NCI-H526 (cell line): ENCODE measurements around the gene CLASP1.

ENCODE experiments used
- DNase-seq, 2 experiments: peaks; one replicate each; lab custom pipeline; 2025; lab: John Stamatoyannopoulos, UW

CLASP1 gene

DNA sequence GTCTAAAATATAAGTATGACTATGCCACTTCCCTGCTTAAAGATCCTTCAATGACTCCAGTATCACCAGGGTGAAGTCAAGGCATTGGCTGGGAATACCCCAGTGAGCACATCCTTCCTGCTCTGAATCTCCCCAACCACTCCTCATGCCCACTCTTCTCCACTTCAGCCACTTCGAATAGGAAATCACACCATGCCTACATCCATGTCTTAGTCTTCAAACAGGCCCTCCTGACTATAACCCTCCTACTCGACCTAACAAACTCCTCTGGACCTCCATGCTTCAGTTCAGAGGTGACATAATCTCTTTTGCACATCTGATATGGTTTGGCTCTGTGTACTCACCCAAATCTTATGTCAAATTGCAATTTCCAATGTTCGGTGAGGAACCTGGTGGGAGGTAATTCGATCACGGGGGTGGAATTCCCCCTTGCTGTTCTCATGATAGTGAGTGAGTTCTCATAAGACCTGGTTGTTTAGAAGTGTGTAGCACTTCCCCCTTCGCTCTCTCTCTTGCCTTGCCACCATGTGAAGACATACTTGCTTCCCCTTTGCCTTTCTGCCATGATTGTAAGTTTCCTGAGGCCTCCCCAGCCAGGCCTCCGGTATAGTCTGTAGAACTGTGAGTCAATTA is 276.4 kb downstream of the CLASP1 start:
- DNase-seq: peak; percentile 14 to 16

DNA sequence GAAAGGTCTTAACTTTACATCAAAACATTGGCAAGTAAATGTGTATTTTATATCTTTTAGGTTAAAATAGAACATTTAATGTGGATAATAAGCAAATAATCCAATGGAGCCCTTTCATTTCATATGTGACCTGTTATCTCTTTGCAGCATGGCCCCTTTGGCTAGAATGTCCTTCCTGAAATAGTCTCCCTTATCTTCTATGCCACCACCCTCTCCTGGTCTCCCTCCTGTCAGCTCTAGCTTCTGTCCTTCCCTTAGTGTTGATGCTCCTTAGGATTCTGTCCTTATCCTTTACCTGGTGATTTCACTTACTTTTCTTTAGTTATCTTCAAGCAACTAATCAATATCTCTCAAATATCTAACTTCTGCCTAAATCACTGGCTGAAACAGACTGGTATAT is 277.2 kb downstream of the CLASP1 start:
- DNase-seq: no peak

DNA sequence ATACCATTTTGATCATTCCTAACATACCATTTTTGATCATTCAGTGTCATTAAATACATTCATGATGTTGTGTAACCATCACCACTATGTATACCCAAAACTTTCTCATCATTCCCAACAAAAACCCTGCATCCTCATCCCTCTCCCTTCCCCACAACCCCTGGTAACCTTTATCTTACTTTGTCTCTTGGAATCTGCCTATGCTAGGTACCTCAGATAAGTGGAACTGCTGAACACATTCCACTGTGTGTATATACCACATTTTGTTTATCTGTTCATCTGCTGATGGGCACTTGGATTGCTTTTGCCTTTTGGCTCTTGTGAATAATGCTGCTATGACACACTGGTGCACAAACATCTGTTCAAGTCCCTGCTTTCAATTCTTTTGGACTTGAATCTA is 280.4 kb downstream of the CLASP1 start:
- no peak for DNase-seq

DNA sequence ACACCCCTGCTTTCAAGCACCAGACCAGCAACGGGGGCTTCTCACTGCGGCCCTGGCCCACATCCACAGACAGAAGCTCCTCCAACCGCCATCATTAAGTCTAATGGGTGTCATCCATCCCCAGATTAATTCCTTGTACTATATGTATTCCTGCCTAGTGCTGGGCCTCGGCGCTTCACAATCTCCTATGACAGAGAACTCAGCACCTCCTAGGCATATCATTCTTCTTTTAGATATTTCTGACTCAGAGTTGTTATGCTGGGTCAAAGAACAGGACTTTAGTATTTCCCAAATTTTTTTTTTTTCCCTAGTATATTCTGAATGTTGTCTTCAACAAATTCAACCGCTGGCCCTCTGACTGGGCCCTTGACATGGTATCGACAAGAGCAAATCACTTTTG is 281.1 kb downstream of the CLASP1 start:
- no peak for DNase-seq

DNA sequence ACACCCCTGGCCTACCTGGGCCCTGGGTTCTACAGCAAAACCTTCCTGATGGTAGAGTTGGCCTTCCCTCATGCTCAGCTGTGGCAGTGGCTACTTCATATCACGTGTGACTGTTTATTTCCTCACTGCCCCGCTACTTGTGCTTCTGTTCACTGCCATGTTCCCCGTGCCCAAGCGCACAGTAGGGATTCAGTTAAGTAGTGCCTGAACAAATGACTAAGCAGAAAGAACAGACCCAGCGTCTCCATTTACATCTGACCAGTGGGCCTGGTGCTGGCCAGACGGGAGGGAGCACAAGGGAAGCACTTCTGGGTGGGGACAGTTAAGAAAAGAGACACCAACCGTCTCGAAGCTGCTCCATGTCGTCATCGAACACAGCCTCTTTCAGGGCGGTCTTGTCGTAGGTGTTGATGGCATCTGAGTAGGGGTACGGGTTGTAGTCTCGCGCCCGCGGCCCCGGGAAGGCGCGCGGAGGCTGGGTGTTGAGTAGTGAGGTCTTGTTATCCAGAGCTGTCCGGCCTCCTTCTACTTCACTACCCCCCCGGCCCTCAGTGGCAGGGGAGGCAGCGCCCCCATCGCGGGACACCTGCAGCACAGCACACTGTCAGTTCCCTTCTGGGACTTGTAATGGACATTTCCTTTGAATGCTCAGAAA is 281.9 kb downstream of the CLASP1 start:
- DNase-seq: no peak

DNA sequence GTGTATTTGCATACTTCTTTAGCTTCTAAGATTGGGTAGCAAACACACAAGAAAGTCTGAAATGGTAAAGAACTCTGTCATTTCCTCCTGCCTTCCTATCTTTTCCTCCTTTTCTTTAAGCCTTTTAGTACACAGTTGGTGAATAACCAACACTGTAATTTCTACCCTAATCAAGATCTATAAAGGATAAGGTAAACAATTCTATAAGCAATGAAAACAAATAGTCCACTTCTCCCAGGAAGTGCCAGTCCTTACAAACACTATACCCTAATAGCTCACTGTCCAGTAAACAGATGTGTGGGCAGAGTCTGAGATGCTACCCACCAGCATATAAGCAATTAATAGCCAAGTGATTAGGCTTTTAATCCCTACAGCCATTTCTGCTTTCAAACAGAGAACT is 283.2 kb downstream of the CLASP1 start:
- no peak for DNase-seq

DNA sequence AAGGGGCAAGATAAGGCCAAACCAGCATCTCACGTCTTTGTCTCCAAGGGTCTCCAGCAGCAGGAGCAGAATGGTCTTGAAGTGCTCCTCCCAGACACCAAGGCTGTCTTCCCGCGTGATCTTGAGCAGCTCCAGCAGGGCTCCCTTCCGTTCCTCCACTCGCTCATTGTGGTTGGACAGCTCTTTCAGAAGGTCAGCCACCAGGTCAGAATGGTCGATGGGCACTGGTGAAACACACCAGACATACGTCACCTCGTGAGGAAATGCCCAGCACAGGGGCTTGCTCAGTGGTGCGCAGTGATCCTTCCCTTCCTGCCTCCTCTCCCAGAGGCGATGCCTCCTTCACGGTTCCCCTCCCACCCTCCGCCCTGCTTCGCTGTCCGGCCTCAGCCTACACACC is 284.2 kb downstream of the CLASP1 start:
- no peak for DNase-seq

DNA sequence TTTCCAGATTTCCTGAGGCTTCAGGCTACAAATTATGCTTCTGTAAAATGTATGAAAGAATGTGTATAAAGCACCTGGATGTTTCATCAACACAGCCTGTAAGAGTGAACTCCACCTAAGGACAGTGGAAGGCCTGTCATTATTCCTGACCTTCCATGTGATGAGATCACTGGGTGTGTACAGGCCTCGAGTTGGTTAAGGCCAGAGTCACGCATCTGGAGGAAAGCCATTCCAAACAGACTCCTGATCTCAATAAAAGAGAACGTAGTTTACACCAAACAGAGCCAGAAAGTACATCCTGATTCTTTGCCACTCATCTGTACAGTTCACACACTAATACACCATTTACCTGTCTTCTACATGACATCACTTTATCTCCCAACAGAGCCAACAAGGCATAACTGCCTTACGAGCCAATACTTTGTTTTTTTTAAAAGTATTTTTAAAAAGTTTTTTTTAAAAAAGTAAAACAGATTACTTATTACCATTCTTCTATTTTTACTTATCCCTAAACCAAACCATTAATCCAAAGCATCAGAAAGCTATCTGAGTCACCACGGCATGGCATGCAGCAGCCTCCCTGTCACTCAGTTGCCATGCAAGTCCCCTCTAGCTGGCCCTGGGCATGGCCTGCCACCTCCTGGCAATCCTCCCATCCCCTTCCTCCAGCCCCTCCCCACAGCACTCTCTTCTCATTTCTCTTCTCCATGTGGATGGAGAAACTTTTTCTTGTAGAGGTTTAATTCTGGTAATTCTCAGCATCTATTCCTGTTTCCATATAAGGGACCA is 285.4 kb downstream of the CLASP1 start:
- no peak for DNase-seq

DNA sequence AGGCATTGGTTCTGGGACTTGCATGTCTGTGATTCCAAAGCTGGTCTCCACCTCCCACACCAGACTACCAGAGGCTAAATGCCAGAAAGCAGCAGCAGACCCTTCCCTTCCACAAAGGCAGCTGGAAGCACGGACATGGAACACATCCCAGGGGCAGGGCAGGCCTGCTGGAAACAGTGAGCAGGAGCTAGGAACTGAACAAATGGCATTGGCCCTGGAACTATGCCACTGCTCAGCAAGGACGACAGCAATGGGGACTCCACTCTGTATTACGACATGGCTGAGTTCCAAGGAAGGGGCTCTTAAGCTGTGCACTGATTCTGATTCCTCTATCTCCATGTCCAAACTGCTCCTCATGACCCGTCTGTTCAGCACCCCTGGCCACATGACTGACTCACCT is 286.5 kb downstream of the CLASP1 start:
- no peak for DNase-seq

DNA sequence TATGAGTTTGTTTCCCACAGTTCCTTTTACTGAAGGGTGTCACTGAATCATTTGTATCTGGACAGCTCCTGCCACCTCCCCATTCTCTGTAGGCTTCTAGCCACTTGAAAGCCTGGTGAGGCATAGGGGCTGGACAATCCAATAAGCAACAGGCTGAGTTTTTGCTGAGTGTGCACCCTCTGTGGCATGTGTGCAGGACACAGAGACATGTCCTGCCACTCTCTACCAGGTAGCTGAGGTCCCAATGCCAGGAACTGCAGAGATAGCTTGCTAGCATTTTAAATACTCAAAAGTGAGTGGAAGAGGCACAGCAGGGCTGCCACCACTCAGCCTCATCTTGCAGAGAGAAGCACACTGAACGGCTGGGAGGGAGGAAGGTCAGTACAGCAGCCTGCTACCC is 287.0 kb downstream of the CLASP1 start:
- DNase-seq: no peak

DNA sequence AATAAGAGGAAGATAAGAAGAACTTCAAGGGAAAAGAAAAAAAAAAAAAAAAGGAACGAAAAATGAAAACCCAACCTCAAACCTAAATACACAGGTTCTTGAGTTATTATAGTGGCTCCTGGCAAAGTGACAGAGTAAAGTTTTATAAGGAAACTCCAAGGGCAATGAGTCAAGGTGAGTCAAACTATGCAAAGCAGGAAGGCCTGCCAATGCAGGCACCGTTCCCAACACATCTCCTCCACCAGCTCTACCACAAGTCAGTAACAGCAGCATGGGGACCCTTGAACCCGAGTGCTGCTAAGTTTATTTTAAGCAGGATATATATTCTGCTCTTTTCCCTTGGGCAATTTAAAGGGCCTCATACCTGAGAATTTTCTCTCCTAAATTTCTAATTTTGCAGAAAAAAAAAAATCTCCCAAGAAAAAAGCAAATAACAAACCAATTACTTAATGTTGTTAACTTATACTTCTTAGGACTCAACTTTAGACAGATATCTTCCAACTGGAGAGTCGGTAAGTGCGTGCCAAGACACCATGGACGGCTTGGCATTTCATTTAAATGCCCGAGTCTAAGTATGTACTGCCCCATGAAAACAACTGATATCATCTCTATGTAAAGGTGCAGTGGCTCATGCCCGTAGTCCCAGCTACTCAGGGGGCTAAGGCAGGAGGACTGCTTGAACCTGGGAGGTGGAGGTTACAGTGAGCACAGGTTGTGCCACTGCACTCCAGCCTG is 288.5 kb downstream of the CLASP1 start:
- no peak for DNase-seq

DNA sequence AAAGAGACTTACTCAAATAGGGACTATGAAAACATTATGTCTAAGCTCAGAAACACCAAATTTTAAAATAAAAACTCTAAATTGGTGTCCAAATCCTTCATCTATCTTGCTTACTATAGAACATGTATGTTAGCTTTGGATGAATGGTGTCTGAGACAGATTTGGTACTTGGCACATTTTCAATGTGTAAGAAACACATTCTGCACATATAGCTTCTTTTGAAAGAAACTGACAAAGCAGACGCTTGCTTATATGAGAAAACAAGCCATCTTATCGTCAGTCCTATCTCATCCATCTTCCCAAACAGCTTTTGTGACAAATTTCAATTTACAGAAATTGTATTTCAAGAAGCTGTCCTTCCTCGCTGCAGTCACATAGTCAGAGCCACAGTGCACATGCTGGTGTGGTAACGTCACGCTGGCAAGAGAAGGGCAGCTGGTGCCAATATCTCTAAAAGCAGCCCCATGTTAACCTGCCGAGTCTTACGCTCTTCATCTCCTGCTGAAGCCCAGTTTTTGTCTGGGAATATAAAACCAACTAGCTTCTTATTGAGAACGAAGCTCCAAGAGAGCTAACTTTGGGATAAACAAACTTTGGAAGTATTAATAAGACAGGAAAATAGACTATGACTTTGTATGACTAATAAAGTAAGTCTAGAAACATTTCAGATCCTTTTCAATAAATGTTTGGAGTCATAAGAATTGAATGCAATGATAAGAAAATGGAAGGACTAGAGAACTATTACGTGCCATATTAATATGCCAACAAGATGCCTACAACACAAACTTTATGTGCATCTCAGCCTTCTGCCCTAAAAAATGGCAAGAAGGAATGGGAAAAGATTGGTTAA is 289.3 kb downstream of the CLASP1 start:
- DNase-seq: no peak

DNA sequence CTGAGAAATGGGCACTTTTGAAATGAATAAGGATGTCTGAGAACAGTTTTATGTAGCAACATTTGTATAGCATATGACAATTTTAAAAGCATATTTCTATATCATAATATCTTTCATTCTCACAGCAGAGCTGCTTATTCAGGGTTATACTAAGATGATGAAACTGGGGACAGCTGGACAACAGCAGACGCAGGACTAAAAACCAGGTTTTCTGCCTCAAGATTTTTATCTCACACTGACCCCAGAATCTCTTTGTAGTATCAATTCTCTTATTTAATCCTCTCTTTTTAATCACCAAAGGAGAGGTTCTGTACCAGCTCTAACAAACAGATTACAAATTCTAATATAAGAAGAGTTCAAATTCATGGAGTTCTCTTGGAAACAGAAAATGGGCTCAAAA is 290.1 kb downstream of the CLASP1 start:
- DNase-seq: no peak

DNA sequence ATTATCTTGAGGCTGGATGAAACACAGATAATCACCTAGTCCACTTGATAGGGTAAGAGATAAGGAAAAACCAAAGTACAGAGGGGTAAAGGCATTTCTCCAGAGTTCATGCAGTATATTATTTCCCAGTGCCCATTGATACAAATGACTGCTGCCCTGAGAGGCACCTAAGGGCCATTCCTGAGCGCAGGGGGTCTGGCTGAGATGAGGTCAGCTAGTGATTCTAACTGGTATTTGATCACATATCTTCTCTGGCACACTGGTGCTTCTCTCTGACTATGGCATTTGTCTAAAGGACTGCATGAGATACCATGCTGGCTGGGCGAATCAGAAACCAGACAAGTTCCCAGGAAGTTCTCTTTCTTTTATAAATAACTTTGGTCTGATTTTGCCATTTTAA is 291.0 kb downstream of the CLASP1 start:
- DNase-seq: no peak

DNA sequence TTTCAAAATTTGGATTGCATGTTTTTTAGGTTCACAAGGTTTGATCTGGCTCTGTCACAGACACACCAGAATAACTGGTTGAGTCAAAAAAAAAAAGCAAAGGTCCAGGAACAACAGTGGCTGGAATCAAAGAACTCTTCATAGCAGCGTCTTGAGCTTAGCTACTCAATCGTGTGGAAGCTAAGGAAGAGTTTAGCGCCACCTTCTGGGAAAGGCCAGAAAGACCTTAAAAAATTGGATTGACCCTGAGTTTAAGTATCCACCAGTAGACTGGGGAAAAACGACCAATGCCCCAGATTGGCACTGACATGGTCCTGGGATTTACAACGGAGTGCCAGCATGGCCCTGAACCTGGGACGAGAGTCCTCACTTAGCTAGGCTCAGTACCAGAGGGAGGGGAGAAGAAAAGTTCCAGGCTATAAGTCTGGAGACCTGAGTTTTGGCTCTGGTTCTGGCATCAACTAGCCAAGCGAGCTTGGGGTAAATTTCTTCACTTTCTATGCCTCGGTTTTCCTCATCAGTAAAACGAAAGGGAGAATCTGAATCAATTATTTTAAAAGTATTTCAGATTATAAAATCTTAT is 293.1 kb downstream of the CLASP1 start:
- DNase-seq: peak; percentile 28 to 80

DNA sequence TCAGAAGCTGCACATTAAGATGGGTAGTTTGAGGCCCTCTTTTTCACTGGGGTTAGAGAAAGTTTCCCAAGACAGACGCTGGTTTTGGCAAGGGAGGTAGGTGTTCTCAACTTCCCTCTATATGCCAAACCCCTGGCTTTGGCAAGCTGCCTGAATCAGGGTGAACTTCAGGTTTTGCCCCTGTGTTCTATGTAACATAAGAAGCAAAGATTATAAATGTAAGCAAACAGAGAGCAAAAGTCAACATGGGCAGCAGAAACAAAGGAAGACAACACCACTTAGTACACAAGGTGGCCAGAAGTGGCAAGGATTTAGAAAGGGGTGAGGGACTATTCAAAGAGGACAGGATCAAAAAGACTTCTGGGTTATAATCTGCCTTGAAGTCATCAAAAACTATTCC is 293.8 kb downstream of the CLASP1 start:
- no peak for DNase-seq

DNA sequence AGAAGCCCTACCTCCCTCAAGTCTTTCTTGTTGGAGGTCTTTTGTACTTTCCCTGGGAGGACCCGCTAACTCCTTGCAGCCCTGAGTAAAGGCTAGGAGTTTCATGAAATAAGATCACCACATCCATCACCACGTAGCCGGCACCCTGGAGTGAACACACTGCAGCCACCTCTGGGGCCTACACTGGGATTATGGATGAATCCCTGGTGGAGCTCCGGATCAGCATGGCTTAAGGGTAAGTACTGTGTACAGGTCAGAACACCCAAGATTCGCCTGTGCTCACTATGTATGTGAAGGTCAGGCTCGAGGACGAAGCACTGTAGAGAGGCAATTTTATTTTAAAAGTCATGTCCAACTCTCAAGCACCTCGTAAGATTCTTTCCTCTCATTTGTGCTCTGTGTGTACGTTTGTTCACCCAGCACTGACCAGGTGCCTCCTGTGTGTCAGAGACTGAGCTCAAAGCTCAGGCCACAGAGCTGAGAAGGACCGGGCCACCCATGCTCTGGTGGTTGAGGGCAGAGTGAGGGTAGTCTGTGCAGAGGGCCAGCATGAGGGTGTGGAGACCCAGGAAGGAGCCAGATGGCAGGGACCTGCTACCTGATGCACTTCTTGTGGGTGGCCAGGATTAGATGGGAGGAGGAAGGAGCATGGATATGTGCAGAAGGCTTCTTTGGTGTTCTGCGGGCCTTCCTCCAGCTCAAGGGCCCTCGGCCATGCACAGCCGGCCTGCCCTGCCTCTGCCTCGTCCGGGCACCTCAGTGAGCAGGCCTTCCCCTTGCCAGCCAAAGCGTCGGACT is 297.5 kb downstream of the CLASP1 start:
- DNase-seq: no peak

DNA sequence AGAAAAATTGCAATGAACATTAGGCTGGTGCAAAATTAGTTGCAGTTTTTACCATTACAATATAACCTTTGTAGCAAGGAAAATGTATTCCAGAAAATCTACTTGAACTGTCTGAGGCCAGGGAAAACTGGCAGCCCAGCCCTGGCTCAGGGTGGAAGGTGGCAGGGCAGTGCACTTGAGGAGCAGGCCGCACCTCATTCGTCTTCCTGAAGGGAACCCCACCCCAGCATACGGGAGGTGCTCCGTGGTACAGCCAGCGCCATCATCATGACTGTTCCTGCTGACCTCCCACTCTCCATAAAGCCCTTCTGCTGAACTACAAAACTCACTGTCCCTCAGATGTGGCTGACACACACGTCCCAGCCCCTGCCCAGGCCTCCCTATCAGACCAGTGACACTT is 298.4 kb downstream of the CLASP1 start:
- no peak for DNase-seq

DNA sequence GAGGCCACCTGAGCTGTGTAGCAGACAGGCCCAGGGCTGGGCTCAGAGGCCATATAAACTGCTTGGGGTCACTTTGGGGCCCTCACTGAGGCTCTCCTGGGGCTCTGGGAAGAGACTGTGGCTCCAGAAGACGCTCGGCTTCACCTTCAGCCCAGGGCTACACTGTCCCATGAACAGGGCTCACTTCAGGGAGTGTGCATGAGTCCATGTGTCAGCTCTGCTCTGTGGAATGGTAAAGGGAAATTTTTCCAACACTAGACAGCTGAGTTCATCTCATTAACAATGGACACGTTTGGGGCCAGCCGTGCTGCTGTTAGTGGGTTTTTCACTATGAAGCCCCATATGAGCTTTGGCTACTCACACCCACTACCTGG is 298.9 kb downstream of the CLASP1 start:
- no peak for DNase-seq

DNA sequence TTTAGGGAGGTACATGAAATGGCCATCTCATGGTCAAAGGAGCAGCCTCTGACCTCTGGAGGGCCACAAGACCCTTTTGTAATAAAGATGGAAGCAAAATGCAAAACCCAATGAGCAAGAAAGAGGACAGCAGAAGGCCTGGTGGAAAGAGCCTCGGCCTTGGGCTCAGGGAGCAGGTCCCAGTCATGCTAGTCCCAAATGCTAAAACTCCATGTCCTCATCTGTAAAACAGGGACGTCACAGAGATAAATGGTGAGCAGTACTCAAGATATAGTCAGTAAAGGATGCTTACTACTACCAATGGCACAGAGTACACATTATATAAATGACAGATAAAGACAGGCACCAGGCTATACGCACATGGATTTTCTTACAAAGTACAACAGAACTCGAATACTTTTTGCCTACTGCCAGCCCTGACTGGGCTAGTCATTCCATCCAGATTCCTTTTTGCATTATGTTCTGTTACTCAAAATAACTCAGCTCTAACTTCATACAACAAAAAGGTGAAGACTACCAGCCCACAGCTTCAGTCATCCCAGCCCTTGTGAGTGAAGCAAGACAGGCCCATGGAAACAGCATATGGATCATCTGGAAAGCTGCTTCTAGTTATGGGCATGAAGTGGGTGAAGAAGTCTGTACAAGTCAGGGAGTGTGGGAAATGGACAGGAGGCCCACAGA is 299.4 kb downstream of the CLASP1 start:
- no peak for DNase-seq
